KOPT-K1 (cell line): ENCODE measurements around the gene RXRB.

Experiments
- H3K27ac ChIP-seq: fragments of 200-600 bp; sonication (generic); 2 replicates; pipeline ENCODE4 v1.5.1; 2016; ENCODE audit warnings: antibody characterized with exemption, mild to moderate bottlenecking, low read depth, low read length; ENCODE audit not compliant: poor library complexity, severe bottlenecking
- H3K36me3 ChIP-seq: fragments of 200-600 bp; sonication (generic); 2 replicates; pipeline ENCODE4 v1.5.1; 2017; ENCODE audit warnings: antibody characterized with exemption, mild to moderate bottlenecking, low read length, moderate library complexity; ENCODE audit not compliant: insufficient read depth
- H3K9me3 ChIP-seq: fragments of 200-600 bp; sonication (generic); 2 replicates; pipeline ENCODE4 v1.5.1; 2017; ENCODE audit warnings: antibody characterized with exemption, low read length, mild to moderate bottlenecking; ENCODE audit not compliant: insufficient read depth, poor library complexity, severe bottlenecking

RXRB gene

GRCh38 chr6:33205191-33206026 lies 4.9 kb upstream of the RXRB start:
- H3K27ac ChIP-seq, result peak overlapping the region; percentile 73
- H3K36me3 ChIP-seq, result peaks cover 35% of the 10 kb centered on the region
- no peaks in the 10 kb centered on the region for H3K9me3 ChIP-seq

- Histone ChIP-seq H3K36me3 (peaks cover 27% of the 10 kb centered on the region), H3K9me3 (no peaks in the 10 kb centered on the region), H3K27ac (peak within 1 kb of the TSS; percentile 73)
Observed at GRCh38 chr6:33204415-33205190, 4.1 kb upstream of the RXRB start, which contains the start of gene HSD17B8. HSD17B8 (plus strand) TSS chr6:33204655; CDS start chr6:33204669, 14 bp downstream.

GRCh38 chr6:33204165-33204414 lies 3.6 kb upstream of the RXRB start:
- Histone ChIP-seq H3K36me3 (peaks cover 25% of the 10 kb centered on the region), H3K9me3 (no peaks in the 10 kb centered on the region), H3K27ac (peak overlapping the region; percentile 73)

DNA sequence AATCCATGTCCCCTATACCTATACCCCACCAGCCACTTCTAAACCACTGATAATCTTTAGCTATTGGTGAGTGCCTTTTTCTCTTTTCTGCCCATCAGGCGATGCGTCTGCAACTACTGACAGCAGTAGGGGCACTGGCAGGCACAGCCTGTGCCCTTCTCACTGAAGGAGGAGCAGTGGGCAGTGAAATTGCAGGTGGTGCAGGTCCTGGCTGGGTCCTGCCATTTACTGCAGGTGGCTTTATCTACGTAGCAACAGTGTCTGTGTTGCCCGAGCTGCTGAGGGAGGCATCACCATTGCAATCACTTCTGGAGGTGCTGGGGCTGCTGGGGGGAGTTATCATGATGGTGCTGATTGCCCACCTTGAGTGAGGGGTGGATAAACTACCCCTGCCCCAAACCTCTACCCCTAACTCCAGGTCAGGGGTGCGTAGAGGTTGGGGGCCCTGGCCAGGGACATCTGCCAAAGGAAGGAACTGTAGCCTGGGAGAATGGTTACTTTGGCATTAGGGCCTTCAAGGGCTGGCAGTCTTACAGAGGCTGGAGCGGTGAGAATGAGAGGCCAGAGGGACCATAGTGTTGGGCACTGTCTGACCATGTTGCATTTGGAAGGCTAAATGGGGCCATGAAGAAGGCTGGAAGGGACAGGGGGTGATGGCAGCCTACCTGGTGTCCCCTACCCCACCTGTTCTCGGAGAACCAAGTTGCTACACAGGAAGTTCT lies 3.1 kb upstream of the RXRB start:
- Histone ChIP-seq H3K9me3 (no peaks in the 10 kb centered on the region), H3K36me3 (peaks cover 25% of the 10 kb centered on the region), H3K27ac (peak overlapping the region; percentile 73)

DNA sequence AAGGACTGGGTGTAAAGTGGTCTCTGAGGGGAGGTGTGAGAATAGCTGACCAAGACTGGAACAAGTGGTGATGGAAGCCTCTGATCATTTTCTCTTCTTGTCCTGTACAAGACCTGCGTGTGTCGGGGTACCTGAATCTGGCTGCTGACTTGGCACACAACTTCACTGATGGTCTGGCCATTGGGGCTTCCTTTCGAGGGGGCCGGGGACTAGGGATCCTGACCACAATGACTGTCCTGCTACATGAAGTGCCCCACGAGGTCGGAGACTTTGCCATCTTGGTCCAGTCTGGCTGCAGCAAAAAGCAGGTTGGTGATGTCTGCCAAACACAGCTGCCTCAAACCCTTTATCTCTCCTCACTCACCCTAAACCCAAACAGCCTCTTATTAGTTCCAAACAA lies 2.3 kb upstream of the RXRB start:
- no peaks in the 10 kb centered on the region for H3K9me3 ChIP-seq
- no peak overlapping the region for H3K27ac ChIP-seq
- peaks cover 25% of the 10 kb centered on the region for H3K36me3 ChIP-seq

DNA sequence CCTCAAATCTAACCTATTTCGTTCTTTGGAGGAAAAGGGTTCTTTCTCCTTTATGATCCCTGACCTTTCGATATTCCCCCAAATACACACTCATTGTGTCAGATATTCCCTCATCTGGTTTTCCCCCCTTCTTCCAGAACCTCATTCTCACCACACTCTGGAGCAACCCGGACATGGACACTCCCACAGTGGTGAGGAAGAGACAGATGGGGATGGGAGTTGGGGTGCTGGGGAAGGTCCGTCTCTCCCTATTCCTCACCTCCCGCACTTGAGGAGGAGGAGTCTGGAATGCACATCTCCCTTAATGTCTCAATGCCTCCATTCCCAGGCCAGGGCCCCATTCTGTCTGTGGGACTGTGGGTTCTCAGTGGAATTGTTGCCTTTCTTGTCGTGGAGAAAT lies 1.5 kb upstream of the RXRB start:
- H3K27ac ChIP-seq, result peak overlapping the region; percentile 96

GRCh38 chr6:33201147-33201545 lies 681 bp upstream of the RXRB start:
- H3K9me3 ChIP-seq, result no peaks in the 10 kb centered on the region
- peaks cover 40% of the 10 kb centered on the region for H3K36me3 ChIP-seq
- H3K27ac ChIP-seq, result peak overlapping the region; percentile 96

More for the DNA sequence above, 1.5 kb upstream of the RXRB start:
- H3K9me3 ChIP-seq, result no peaks in the 10 kb centered on the region
- H3K36me3 ChIP-seq, result peaks cover 33% of the 10 kb centered on the region

GRCh38 chr6:33199687-33200218 lies 712 bp downstream of the RXRB start:
- Histone ChIP-seq H3K27ac (peak overlapping the region; percentile 96), H3K9me3 (no peaks in the 10 kb centered on the region), H3K36me3 (peaks cover 53% of the 10 kb centered on the region)

DNA sequence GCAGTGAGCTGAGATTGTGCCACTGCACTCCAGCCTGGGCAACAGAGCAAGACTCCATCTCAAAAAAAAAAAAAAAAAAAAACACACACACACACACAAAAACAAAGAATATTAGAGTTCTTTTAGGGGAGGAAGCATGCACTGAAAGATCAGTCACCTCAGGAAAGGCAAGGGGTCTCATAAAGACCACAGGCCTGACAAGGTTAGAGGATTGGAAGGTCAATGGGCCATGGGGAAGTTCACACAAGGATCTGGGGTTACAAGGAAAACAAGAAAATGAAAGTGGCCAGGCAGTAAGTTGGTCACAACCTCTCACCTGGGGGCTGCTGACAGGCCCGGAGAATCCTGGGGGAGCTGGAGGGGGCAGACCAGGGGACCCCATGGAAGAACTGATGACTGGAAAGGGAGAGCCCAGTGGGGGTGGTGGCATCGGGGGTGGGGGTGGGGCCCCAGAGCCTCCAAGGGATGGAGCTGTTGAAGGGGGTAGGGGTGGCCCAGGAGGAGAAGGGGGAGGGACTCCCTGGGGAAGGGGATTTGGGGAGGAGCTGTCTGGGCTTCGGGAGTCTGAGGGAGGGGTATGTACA lies 1.5 kb downstream of the RXRB start:
- Histone ChIP-seq H3K9me3 (no peaks in the 10 kb centered on the region), H3K27ac (peak overlapping the region; percentile 96), H3K36me3 (peaks cover 61% of the 10 kb centered on the region)

DNA sequence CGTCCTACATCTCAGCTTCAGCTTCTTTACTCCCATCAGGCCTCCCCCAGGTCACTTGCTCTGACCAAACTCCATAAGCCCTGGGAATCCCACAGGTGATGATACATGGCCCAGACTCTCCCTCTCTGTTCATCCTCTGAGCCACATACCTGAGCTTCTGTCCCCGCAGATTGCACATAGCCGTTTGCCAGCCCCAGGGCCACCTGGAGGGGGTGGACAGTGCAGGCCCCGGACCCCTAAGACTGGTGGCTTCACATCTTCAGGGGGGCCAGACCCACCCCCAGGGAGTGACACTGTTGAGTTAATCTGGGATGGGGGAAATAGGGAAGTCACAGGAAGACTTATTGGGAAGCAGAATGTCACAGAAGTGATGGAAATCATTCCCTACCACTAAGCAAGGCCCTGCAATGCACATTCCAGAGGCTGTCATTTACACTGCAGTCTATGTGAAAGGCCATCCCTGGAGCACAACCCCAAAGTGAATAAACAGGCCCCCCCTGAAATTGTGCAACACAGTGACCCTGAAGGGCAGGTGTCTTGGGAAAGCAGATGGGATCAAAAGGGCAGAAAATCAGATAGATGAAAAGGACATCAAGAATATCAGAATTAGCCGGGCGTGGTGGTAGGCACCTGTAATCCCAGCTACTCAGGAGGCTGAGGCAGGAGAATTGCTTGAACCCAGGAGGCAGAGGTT lies 2.2 kb downstream of the RXRB start:
- H3K9me3 ChIP-seq, result no peaks in the 10 kb centered on the region
- H3K27ac ChIP-seq, result no peak overlapping the region

GRCh38 chr6:33197431-33198048 lies 2.9 kb downstream of the RXRB start:
- H3K9me3 ChIP-seq, result no peaks in the 10 kb centered on the region
- peaks cover 52% of the 10 kb centered on the region for H3K36me3 ChIP-seq
- no peak overlapping the region for H3K27ac ChIP-seq

More for the DNA sequence above, 2.2 kb downstream of the RXRB start:
- peaks cover 59% of the 10 kb centered on the region for H3K36me3 ChIP-seq

- H3K36me3 ChIP-seq, result peaks cover 42% of the 10 kb centered on the region
- no peak overlapping the region for H3K27ac ChIP-seq
- H3K9me3 ChIP-seq, result no peaks in the 10 kb centered on the region
Observed at GRCh38 chr6:33195304-33196165, 4.9 kb downstream of the RXRB start.

DNA sequence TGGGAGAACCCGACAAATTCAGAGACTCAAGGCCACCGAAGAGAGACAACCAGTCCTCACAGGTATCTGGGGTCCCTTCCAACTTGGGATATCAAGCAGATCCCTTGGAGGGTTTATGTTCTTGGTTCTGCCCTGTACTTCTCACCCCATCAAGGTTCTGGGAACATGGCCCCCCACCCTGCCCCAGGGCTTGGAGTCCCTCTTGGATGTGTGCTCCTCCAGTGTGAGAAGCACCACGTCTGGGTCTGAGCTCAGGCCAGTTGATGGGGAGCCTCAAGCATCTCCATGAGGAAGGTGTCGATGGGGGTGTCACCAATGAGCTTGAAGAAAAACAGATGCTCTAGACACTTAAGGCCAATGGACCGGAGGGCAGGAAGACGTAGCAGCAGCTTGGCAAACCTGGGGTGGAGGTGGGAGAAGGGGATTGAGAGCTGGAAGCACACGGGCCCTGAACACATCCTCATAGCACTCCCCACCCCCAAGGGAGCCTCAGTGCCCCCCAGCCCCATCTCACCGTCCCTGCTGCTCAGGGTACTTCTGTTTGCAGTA lies 6.0 kb downstream of the RXRB start:
- H3K36me3 ChIP-seq, result peaks cover 42% of the 10 kb centered on the region
- H3K27ac ChIP-seq, result no peak overlapping the region
- H3K9me3 ChIP-seq, result no peaks in the 10 kb centered on the region
